GOT3 (cell line): Measurements from ENCODE around the gene GPD1L.
"Not testable (repeated sequence)": the region's sequence is repeated elsewhere in the genome, so short reads cannot be mapped to it uniquely, and the experiment has no call there.

ENCODE experiments used
- DNase-seq: peaks from one replicate; lab custom pipeline; 2025; ENCODE audit warnings: mixed read lengths; lab: John Stamatoyannopoulos, UW

The GPD1L gene

DNA sequence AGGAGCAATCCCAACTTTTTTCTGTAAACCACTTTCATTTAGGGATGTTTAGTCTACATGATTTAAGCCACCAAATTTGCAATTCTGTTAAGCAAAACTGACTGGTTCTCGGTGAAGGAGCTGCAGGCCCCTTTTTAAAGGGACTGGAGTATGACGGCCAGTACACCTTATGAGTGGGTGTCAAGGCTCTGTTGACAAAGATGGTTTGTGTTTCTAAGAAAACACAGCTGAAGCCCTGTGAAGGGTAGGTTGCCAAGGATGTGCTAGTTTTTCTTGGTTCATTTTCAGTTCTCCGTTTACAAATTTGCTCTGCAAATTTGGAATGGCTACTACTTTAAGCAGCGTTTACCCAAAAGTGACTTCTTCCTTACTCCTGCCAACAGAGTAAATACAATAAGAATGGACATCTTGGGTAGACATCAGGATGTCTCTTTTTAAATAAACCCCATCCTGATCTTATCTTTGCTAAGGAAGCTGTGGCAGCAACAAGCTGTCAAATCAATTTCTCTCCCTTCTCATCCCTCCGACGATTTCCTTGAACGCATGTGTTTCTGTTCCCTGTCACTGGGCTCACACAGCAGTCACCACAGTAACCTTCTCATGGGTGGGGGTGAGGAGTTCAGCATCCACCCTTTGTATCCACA lies 73.8 kb downstream of the GPD1L start:
- no peak for DNase-seq

DNA sequence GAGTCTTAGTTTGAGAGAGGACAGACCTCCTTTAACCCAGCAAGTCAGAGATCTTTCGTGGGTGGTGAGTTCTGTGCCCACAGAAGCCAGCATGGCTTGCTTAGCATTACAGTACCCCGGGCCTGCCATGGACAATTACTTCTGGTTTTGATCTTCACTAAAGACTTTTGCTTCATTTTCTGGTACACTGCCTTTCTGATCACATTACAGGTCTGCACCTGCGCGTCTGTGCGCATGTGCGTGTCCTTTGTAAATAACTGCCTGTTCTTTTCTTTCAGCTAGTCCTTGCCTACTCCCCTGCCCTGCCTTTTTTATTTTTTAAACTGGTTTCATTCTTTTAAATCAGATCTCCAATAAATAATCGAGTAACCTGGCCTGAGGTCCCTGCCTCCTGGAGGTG lies 74.9 kb downstream of the GPD1L start:
- DNase-seq, result no peak

DNA sequence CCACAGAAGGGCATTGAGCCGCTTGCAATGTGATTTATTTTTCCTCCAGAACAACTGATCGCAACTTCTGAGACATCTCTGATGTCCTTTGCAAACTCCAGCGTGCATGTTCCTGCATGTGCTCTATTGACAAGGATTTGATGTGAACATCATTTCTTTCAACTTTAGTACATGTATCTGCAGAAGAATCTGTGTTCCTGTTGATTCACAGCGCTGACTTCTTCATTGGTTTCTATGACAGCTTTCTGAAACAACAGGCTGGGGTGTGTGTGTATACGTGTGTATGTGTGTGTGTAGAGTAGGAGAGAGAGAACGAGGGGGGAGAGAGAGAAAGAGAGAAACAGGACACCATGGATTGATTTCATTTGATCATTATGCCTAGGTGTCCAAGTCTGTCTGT lies 75.4 kb downstream of the GPD1L start:
- DNase-seq, result no peak

DNA sequence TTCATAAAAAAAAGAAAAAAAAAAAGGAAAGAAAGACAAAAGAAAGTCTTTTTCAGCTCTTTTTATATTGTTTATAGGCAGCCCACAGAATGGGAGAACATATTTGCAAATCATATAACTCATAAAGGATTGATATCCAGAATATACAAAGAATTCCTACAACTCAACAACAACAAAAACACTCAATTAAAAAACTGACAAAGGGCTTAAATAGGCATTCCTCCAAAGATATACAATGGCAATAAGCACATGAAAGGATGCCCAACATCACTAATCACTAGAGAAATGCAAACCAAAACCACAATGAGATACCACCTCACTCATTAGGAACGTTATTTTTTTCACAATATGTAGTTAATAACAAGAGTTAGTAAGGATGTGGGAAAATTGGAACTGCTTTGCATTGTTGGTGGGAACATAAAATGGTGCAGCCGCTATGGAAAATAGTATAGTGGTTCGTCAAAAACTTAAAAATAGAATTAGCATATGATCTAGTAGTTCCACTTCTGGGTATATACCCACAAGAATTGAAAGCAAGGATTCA lies 77.8 kb downstream of the GPD1L start:
- DNase-seq, result no peak

DNA sequence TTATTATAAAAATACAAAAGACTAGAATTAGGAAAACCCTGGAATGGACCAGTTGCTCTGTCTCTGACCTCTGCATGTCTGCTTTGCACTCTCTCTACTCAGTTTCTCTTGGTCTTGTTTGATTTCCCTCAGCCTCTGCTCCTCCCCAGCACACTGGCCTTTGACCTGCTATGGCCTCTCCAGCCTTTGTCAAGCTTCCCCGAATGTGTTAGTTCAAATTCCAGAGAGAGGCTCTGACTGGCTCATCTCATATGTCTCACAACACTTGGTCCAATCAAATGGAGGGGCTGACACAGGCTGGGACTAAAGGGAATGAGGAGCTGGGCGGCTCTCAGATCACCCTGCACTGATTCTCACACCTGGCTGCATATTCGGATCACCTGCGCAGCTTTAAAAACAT lies 79.7 kb downstream of the GPD1L start:
- DNase-seq, result no peak

DNA sequence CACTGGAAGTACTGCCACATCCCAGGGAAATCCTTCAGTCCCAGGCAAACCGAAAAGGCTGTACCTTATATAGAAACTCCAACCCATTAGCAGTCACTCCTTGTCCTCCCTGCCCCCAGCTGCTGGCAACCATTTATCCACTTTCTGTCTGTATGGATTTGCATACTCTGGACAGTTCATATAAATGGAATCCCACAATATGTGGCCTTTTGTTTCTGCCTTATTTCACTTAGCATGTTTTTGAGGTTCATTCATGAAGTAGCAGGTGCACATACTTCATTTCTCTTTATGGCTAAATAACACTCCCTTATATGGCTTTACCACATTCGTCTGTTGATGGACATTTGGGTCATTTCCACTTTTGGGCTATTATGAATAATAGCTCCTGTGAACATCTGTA lies 80.5 kb downstream of the GPD1L start:
- DNase-seq, result no peak

DNA sequence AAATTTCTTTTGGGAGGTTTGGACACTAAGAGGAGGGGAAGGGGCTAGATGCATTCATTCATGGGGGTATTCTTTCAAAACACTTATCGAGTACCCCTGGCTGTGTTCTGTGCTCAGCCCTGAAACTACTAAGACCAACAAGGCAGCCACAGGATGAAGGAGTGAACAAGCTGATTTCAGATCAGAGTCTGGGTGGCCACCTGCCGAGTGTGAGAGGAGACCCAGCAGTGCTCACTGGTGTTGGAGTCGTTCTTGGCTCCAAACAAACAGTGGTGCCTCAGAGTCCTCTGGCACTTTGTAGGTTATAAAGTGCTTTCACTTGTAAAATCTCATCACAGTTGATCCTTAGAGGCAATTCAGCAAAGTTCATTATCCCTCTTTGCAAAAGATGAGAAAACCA lies 83.3 kb downstream of the GPD1L start:
- no peak for DNase-seq

DNA sequence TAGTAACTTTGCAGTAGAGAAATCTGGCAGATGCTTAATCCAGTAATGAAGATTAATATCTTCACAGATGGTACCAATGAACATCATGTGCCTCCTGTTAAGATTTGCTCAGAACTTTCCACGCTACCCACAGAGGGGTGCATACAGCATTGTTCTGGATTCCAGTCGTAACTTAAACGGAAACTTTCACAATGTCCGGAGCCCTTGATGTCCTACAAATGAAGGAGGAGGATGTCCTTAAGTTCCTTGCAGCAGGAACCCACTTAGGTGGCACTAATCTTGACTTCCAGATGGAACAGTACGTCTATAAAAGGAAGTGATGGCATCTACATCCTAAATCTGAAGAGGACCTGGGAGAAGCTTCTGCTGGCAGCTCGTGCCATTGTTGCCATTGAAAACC lies 84.1 kb downstream of the GPD1L start:
- not testable (repeated sequence) for DNase-seq

DNA sequence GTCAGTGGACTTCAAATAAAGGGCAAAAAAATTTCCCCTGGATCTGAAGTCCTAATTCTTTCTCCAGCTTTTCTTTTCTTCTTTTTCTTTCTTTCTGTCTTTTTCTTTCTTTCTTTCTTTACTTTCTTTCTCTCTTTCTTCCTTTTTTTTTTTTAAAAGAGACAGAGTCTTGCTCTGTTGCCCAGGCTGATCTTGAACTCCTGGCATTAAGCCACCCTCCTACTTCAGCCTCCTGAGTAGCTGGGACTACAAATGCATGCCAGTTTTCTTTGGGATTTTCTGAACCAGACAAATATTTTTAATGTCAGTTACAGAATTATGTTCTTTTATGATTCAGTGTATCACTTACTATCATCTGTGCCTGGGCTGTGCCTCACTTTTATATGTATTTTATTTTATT lies 86.7 kb downstream of the GPD1L start:
- no peak for DNase-seq

DNA sequence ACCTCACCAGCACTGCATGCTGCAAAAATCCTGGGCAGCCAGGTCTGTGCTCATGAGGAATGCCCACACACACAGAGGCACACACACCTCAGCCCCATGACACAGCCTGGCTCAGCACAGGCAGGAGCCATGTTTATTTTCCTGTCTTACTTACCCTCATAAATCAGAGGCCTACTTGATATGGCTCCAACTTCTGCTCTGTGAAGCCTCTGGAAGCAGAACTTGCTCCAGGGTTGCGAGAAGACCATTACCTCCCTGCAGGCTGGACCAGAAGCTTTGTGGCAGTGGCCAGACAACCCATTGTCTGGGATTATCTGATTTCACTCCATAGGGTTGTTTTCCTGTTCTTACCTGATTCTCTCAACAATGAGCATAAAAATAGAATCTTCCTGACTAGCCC lies 88.2 kb downstream of the GPD1L start:
- no peak for DNase-seq

DNA sequence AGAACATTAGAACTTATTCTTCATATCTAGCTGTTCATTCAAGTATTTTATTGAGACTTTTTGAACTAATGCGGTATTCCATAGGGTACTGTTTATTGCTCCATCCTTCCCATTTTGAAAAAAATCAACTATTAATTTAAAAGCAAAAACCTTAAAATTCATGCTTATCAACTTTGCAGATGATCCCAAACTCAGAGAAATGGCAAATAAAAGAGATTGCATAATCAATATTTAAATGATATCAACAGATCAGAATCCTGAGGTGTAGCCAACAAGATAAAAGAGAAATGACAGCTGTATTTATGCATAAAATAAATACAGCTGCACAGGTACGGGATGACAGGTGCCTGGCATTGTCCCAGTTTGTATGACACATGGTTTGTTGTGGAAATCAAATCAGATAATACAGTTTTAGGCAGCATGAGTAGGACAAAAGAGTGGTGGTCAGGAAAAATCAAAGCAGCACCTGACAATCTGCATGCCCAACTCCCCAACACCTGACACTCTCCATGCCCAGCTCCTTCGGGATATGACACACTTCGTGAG lies 89.6 kb downstream of the GPD1L start:
- no peak for DNase-seq

DNA sequence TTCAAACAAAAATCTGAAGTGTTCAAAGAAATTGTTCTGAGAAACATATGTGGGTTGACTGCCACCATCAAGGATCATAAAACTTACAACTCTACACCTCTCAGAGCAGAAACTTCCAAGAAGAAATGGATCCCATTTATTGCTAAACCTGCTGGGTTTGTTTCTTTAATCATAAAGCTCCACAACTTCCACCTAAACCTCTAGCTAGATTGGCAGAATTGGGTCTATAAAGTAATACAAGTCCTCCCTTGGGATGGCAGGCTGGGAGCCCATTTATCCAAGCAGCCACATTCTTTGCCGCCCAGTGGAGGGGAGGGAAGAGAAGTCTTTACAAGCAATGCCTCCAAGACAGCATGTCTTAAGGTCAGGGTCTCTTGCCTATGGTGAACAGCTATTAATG lies 91.6 kb downstream of the GPD1L start:
- no peak for DNase-seq

DNA sequence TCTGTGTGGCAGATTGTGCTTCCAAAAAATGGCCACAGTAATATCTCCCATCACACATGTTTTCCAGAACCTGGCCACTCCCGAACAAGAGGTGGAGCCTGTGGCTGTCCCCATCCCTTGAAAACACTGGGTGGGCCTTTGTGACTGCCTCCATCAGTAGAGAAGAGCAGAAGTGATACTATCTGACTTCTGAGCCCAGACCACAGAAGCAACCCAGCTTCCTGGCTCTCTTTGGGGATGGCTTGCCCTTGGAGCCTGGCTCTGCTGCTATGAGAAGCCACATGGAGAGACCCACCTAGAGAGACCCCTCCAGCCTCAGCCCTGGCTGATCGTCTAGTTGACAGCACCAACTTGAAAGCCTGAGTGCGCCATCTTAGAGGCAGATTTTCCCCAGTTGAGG lies 92.3 kb downstream of the GPD1L start:
- DNase-seq, result no peak

DNA sequence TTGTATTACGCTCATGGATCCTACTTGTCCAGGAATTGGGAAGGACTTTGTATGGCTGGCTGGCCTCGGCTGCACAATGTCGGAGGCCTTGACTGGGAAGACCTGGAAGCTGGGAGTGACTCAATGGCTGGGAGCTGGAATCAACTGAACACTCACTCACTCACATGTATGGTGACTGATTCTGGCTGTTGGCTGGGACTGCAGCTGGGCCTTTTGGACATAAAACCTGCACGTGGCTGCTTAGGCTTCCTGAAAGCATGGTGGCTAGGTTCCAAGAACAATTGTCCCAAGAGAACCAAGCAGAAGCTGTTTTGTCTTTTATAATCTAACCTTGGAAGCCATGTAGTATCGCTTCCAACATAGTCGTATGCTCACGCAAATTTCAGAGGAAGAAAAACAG lies 94.1 kb downstream of the GPD1L start:
- DNase-seq, result no peak

DNA sequence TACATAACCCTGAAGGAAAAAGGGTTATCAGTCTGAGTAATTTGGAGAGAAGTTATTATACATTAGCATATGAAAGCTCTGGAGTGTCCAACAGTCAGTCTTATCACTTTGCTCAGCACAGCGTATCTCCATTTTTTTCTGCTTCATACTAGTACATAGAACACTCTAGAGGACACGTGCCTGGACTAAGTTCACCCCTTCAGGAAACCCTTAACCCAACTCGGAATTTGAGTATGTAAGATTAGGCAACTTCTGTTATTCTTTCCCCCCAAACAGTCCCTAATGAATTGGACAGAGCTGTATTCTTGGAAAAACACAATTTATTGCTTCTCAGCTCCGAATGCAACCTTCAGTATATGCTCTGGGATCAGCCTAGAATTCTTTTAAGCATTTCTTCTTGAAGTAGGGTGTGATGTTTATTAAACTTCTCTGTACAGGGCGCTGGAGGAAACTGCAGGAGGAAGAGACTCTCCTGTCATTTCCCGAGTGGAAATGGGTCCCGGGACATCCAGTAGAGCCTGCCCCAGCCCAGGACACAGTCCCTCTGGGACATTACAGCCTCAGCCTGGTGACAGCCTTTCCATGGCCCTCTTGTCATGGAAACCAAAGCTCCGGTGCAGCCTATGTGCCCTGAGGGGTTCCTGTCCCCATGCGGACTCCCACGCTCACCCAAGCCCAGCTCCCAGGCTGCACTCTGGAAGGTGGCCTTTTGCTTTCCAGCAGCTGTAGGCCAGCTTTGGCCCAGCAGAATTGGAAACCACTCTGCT lies 94.8 kb downstream of the GPD1L start:
- no peak for DNase-seq

DNA sequence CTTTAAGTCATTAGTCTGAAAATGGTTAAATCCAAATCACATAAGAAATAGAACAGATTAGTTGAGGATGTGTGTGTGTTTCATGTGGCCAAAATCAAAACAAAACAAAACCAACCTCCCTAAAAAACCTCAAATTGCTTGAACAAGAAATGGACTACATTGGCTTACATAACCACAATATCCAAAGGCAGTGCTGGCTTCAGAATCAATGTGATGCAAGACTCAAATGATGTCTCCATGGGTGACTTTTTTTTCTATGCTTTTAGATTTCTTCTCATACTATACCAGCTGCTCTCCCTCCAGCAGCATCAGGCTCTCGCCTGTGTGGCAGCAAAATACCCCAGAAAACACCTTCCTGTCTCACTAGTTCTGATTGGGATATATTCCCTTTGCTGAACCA lies 96.1 kb downstream of the GPD1L start:
- DNase-seq, result no peak

DNA sequence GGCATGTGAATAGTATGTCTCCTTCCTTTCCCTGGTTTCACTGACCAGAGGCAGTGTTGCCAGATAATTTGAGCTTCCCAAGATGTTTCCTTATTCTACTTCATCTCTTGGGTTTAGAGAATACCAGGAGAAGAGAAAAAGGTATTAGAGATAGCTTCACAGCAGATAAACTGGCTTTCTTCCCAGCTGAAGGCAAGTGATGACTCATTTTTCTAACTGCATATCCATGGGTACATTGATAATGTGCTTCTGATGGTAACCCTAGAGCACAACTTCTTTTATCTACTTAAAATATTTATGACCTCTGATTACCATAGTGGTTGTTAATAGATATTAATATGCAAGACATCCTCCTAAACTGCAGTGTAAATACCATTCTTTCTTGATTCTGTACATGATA lies 97.4 kb downstream of the GPD1L start:
- no peak for DNase-seq

DNA sequence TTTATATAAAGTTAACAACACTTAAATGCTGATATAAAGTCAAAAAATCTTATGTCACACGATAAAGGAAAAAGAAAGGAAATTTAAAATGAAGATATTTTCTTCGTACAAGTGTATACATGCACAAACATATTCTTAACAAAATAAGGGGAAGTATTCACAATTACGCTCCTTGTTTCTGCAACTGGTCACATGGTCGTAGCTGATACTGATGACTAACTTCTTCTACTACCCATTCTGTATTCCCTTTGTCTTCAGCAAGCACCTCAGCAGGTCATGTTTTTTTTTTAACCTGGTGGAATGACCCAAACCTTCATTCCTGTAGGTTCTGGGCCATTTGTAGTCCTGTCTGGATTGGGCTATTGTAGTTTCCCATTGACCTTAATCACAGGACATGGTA lies 102.0 kb downstream of the GPD1L start:
- DNase-seq, result no peak

DNA sequence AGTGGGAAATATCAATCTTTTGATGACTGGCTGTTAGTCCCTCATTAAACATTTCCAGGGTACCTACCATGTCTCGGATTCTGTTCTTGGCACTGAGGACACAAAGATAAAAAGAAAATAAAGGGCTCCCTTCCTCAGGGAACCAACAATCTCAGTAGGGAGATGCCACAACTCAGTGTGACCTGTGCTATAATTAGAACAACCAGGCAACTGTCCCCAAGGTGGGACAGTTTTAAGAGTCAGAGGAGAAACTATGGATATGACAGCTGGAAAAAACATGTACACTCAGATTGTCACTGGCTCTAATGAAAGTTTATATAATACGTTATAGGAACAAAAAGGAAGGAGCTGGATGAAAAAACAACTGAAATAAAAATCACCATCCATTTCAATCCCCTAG lies 108.8 kb downstream of the GPD1L start:
- DNase-seq, result no peak

DNA sequence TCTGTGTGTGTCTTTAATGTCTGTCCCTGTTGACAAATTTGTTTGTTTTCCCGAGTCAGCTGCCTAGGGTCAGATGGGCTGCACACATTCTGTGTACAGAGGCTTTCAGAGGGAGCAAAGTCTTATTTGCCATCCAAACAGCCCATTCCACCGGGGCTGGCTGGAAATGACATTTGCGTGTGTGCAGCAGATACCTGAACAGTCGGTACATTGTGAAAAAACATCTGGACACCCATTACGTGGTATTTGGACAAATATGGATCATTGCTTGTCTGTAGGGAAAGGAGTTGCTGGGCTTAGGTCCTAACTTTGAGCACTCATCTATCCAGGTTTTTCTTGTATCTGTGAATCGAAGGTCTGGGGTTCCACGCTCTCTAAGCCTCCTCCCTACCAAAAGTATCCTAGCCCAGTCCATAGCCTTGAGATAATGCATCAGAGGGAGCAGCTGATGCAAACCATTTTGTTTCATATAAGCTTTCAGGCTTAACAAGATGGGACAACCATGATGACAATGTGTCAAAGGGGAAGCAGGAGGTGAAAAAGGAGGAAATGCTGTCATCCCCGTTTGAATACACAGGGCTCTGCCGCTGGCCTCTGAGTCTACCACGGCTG lies 109.9 kb downstream of the GPD1L start:
- no peak for DNase-seq

DNA sequence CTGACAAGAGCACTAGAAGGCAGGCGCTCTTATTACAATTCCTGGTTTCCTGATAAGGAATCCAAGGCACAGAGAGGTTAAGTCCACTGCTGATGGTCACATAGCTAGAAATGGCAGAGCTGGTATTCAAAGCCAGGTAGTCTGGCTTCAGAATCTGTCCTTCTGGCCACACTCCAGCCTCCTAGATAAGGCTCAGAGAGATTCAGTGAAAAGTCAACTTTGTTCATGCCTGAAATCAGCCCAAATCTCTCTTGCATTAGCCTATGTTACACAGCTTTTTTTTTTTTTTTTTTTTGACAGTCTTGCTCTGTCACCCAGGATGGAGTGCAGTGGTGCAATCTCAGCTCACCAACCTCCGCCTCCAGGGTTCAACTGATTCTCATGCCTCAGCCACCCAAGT lies 110.9 kb downstream of the GPD1L start:
- no peak for DNase-seq
